SU-DHL-6 (cell line): Measurements from ENCODE around the gene MICAL2.

Experiments
- H2AFZ ChIP-seq: fragments of 200-600 bp; sonication (generic); 2 replicates; pipeline ENCODE4 v1.6.1; 2014; ENCODE audit warnings: low read depth, mild to moderate bottlenecking, moderate library complexity, mixed read lengths, antibody characterized with exemption, low read length; ENCODE audit not compliant: severe bottlenecking
- H3F3A ChIP-seq: fragments of 200-600 bp; shearing (Covaris generic); 2 replicates; pipeline ENCODE4 v1.6.0; 2016; ENCODE audit warnings: antibody characterized with exemption, mild to moderate bottlenecking; ENCODE audit not compliant: insufficient read depth
- H3K27ac ChIP-seq: fragments of 200-600 bp; sonication (generic); 2 replicates; pipeline ENCODE4 v1.5.1; 2016; ENCODE audit warnings: low read depth, mild to moderate bottlenecking, low read length, moderate library complexity, mixed read lengths
- H3K27me3 ChIP-seq: fragments of 200-600 bp; sonication (generic), shearing (Covaris generic); 2 replicates; pipeline ENCODE4 v1.6.0; 2014; ENCODE audit warnings: mild to moderate bottlenecking, low read length
- H3K36me3 ChIP-seq: fragments of 200-600 bp; sonication (generic); 2 replicates; pipeline ENCODE4 v1.6.1; 2014; ENCODE audit warnings: mild to moderate bottlenecking, low read length, mixed read lengths
- H3K4me2 ChIP-seq: fragments of 300-600, 200-600 bp; shearing (Covaris generic), sonication (generic); 2 replicates; pipeline ENCODE4 v1.6.0; 2014; ENCODE audit warnings: low read length, low read depth, mild to moderate bottlenecking; ENCODE audit not compliant: poor library complexity, severe bottlenecking
- H3K4me3 ChIP-seq: fragments of 200-600 bp; sonication (generic); 2 replicates; pipeline ENCODE4 v1.5.1; 2014; ENCODE audit warnings: antibody characterized with exemption, low read length, mild to moderate bottlenecking, mixed read lengths; ENCODE audit not compliant: insufficient read depth, poor library complexity, severe bottlenecking
- H3K79me2 ChIP-seq: fragments of 200-600 bp; sonication (generic); 2 replicates; pipeline ENCODE4 v1.6.1; 2014; ENCODE audit warnings: mild to moderate bottlenecking, low read length, moderate library complexity; ENCODE audit not compliant: insufficient read depth
- H3K9ac ChIP-seq: fragments of 200-600 bp; sonication (generic); 2 replicates; pipeline ENCODE4 v1.7.0; 2014; ENCODE audit warnings: mild to moderate bottlenecking, low read length
- H3K9me2 ChIP-seq: fragments of 200-600 bp; sonication (generic); replicated peaks from 2 replicates; pipeline ENCODE4 v1.6.1; 2014; ENCODE audit warnings: low read length; ENCODE audit not compliant: insufficient read depth
- H3K9me3 ChIP-seq: fragments of 200-600 bp; sonication (generic); 2 replicates; pipeline ENCODE4 v1.6.1; 2014; ENCODE audit warnings: low read length, mixed read lengths; ENCODE audit not compliant: insufficient read depth
- H4K20me1 ChIP-seq: fragments of 200-600 bp; sonication (generic); 2 replicates; pipeline ENCODE4 v1.6.1; 2014; ENCODE audit warnings: low read depth, mild to moderate bottlenecking, antibody characterized with exemption, low read length, moderate library complexity, mixed read lengths
- EZH2phosphoT487 ChIP-seq: fragments of 200-600 bp; sonication (generic), shearing (Covaris generic); conservative IDR thresholded peaks from 2 replicates; pipeline ENCODE4 v1.6.1; 2018; ENCODE audit warnings: mild to moderate bottlenecking, antibody characterized with exemption, low read length, moderate library complexity, mixed read lengths
- TF ChIP-seq, protein P1 (sequence below): fragments of 200-600 bp; sonication (generic); IDR thresholded peaks from one replicate; pipeline ENCODE4 v1.5.1; 2017; ENCODE audit warnings: antibody characterized with exemption, mild to moderate bottlenecking, low read length, moderate library complexity; ENCODE audit not compliant: insufficient read depth, poor library complexity, severe bottlenecking

The MICAL2 gene

DNA sequence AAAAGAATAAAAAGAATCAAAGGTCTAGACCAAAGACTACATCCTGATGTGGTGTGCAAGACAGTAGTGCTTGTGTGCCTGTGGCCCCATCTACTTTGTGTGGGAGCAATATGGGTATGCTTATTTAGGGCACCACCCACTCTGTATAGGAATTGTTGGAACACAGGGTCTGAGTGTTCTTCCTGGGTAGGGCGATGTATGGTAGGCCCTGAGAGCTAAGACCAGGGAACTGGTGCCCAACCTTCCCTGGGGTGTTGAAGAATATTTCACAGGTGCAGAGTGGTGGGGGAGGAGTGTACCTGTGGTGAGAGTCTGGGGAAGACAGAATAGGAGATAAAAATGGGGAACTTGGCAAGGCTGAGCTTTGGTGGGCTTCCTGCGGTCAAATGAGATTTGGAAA lies 41.9 kb downstream of the MICAL2 start:
- no peak overlapping the region for H3K27ac ChIP-seq
- H3K9ac ChIP-seq, result no peak overlapping the region
- no peak overlapping the region for H3K4me3 ChIP-seq
- no peaks in the 10 kb centered on the region for H4K20me1 ChIP-seq
- H3K9me2 ChIP-seq, result no peaks in the 10 kb centered on the region
- no peaks in the 10 kb centered on the region for H3K27me3 ChIP-seq
- H3F3A ChIP-seq, result no peaks in the 10 kb centered on the region
- TF ChIP-seq, protein P1, sequence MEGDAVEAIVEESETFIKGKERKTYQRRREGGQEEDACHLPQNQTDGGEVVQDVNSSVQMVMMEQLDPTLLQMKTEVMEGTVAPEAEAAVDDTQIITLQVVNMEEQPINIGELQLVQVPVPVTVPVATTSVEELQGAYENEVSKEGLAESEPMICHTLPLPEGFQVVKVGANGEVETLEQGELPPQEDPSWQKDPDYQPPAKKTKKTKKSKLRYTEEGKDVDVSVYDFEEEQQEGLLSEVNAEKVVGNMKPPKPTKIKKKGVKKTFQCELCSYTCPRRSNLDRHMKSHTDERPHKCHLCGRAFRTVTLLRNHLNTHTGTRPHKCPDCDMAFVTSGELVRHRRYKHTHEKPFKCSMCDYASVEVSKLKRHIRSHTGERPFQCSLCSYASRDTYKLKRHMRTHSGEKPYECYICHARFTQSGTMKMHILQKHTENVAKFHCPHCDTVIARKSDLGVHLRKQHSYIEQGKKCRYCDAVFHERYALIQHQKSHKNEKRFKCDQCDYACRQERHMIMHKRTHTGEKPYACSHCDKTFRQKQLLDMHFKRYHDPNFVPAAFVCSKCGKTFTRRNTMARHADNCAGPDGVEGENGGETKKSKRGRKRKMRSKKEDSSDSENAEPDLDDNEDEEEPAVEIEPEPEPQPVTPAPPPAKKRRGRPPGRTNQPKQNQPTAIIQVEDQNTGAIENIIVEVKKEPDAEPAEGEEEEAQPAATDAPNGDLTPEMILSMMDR, result no peak
- no peak for TF ChIP-seq EZH2phosphoT487
- H3K9me3 ChIP-seq, result no peaks in the 10 kb centered on the region
- H3K4me2 ChIP-seq, result no peak overlapping the region
- no peaks in the 10 kb centered on the region for H3K79me2 ChIP-seq
- no peak overlapping the region for H2AFZ ChIP-seq
- no peaks in the 10 kb centered on the region for H3K36me3 ChIP-seq

DNA sequence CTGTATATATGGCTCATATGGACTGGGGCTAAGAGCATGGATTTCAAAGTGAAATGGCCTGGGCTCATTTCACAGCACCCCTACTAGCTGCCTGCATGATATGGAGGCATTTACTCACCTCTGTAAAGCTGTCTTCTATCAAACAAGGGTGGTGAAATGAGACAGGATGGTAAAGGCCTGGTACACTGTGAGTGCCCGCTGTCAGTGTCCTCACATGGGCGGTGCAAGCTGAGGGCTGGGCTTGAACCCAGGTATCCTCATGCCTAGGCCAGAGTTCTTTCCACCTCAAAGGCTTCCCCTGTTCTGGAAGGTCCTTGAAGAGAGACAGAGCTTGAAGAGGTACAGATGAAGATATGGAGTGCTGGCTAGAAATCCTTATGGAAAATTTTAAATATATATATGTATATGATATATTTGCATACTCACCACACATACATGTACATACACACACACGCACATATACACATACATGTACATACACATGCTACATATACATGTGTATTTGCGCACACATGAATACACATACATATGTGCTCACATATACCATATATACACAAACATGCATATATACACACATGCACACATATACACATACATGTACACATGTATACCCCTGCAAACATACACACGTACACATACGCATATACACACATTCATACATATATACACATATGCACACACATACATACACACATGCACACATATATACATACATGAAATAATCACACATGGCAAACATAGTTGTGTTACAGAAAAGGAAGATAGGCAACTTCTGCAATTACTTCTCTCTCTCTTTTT lies 44.7 kb downstream of the MICAL2 start:
- H3F3A ChIP-seq, result no peaks in the 10 kb centered on the region
- H3K9me3 ChIP-seq, result no peaks in the 10 kb centered on the region
- no peaks in the 10 kb centered on the region for H4K20me1 ChIP-seq
- no peak overlapping the region for H3K27ac ChIP-seq
- TF ChIP-seq, protein P1, result no peak
- TF ChIP-seq EZH2phosphoT487, result no peak
- no peaks in the 10 kb centered on the region for H3K9me2 ChIP-seq
- no peaks in the 10 kb centered on the region for H3K79me2 ChIP-seq
- no peak overlapping the region for H3K4me3 ChIP-seq
- H3K9ac ChIP-seq, result no peak overlapping the region
- no peak overlapping the region for H2AFZ ChIP-seq
- no peak overlapping the region for H3K4me2 ChIP-seq
- H3K27me3 ChIP-seq, result no peaks in the 10 kb centered on the region
- H3K36me3 ChIP-seq, result no peaks in the 10 kb centered on the region

DNA sequence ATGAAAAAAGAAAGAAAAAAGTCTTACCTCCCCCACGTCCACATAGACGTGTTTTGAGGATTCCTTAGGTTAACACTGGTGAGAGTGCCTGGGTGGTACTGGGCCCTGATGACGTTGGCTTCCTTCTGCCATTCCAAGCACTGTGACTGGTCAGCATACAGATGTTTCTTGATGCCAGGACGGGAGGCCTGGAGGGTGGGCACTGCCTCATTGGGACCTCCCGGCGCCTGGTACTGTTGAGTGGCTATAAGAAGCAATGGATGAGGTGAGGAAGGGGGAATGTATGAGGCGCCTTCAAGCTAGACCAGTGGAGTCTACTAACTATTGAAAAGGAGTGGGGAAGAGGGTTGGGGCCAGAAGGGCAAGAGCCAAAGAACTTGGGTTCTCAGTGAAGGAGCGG lies 45.3 kb downstream of the MICAL2 start:
- no peaks in the 10 kb centered on the region for H3K36me3 ChIP-seq
- no peaks in the 10 kb centered on the region for H3K9me2 ChIP-seq
- H3K4me3 ChIP-seq, result no peak overlapping the region
- H3K27ac ChIP-seq, result no peak overlapping the region
- no peak overlapping the region for H2AFZ ChIP-seq
- H3K9me3 ChIP-seq, result no peaks in the 10 kb centered on the region
- no peak overlapping the region for H3K9ac ChIP-seq
- TF ChIP-seq EZH2phosphoT487, result no peak
- TF ChIP-seq, protein P1, result no peak
- H3K27me3 ChIP-seq, result no peaks in the 10 kb centered on the region
- no peaks in the 10 kb centered on the region for H4K20me1 ChIP-seq
- no peaks in the 10 kb centered on the region for H3K79me2 ChIP-seq
- H3K4me2 ChIP-seq, result no peak overlapping the region
- H3F3A ChIP-seq, result no peaks in the 10 kb centered on the region
